BLaER1 treated with 17β-estradiol and CSF1 and Interleukin-3, amounts not matched to agents 10 nM and 100 nM (cell line): Measurements from ENCODE around the gene PAK2.

Source experiments
- H3K27ac ChIP-seq, 11 experiments: shearing (Covaris generic); formaldehyde crosslinking; 2 replicates each; pipeline ENCODE4 v1.8.1; 2022
- H3K27me3 ChIP-seq, 11 experiments: shearing (Covaris generic); formaldehyde crosslinking; 2 replicates each; pipeline ENCODE4 v1.8.1; 2022
- H3K36me3 ChIP-seq, 11 experiments: shearing (Covaris generic); formaldehyde crosslinking; 2 replicates each; pipeline ENCODE4 v1.8.1; 2022
- H3K4me1 ChIP-seq, 10 experiments: shearing (Covaris generic); formaldehyde crosslinking; 2 replicates each; pipeline ENCODE4 v1.8.1; 2022
- H3K4me2 ChIP-seq, 11 experiments: shearing (Covaris generic); formaldehyde crosslinking; 2 replicates each; pipeline ENCODE4 v1.8.1; 2022
- H3K4me3 ChIP-seq, 10 experiments: shearing (Covaris generic); formaldehyde crosslinking; 2 replicates each; pipeline ENCODE4 v1.8.1; 2022
- H3K9ac ChIP-seq, 11 experiments: shearing (Covaris generic); formaldehyde crosslinking; 2 replicates each; pipeline ENCODE4 v1.8.1; 2022
- H3K9me3 ChIP-seq, 11 experiments: shearing (Covaris generic); formaldehyde crosslinking; replicated peaks in 1 of 11; 2 replicates each; pipeline ENCODE4 v1.8.1; 2022
- H4K20me1 ChIP-seq, 11 experiments: shearing (Covaris generic); formaldehyde crosslinking; 2 replicates each; pipeline ENCODE4 v1.8.1; 2022
- Cebpa-rat ChIP-seq, 11 experiments: shearing (Covaris generic); IDR thresholded peaks; 2 replicates each; pipeline ENCODE4 v1.8.1; 2022

PAK2 gene

DNA sequence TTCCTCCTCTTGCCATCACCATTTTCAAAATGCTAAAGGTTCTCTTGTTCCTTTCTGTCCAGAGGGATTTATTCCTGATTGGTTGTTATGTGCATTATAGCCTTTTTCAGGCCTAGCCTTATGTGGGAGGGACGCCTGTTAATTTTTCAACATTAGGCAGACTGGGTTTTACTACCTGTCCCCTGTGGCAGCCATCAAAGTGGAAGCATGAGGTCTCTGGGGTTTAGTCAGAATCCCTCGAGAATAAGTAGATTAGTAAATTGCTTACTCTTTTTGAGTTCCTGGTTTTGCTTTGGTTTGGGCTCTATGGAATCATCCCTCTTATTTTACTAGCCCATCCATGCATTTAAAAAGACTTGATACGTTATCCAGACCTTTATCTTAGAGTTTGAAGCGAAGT is 32.4 kb downstream of the PAK2 start:
- H3K4me3 ChIP-seq = no peak overlapping the region
- TF ChIP-seq Cebpa-rat (IDR thresholded peaks at IDR 0.05) = no peak
- H3K27me3 ChIP-seq = no peaks in the 10 kb centered on the region
- peaks cover 85 to 100% (median 100%) of the 10 kb centered on the region in 11 experiments for H4K20me1 ChIP-seq
- H3K4me1 ChIP-seq = peaks cover 35 to 74% (median 40%) of the 10 kb centered on the region in 10 experiments
- H3K9ac ChIP-seq = 0 out of 22 replicates have a peak overlapping the region, but pooled peaks of 1 of the 11 experiments have one; percentile 30
- H3K36me3 ChIP-seq = peaks cover 45 to 83% (median 60%) of the 10 kb centered on the region in 11 experiments
- H3K4me2 ChIP-seq = peak overlapping the region; percentile 16 to 81 (median 33); a peak in 21 of 22 replicates
- 0 out of 22 replicates have a peak overlapping the region, but pooled peaks of 1 of the 11 experiments have one; percentile 5 for H3K27ac ChIP-seq
- peaks cover 0 to 44% (median 27%) of the 10 kb centered on the region in 11 experiments; a peak in 16 of 22 replicates for H3K9me3 ChIP-seq

DNA sequence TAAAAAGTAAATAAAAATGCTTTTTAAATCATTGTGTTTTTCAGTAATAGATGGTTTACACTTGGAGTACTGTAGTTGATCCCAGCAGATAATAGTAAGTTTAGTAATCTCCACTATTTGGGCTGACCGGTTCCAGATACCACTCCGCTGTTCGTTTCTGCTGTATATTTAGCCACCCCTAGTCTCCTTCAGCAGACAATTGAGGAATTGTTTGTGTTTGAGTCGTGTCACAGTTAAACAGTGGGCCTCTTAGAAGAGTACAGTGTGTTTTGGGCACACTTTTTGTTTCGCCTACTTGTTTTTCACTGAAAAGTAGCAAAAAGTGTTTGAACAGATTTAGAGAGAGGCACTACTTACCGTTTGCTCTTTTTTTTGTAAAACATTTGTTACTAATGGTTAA is 33.2 kb downstream of the PAK2 start:
- H3K9me3 ChIP-seq = peaks cover 0 to 51% (median 34%) of the 10 kb centered on the region in 11 experiments; a peak in 18 of 22 replicates
- H3K4me3 ChIP-seq = no peak overlapping the region
- peaks cover 77 to 100% (median 100%) of the 10 kb centered on the region in 11 experiments for H4K20me1 ChIP-seq
- TF ChIP-seq Cebpa-rat (IDR thresholded peaks at IDR 0.05) = no peak
- H3K4me2 ChIP-seq = peak overlapping the region in 8 of 11 experiments; percentile 20 to 81 (median 42); a peak in 9 of 22 replicates
- no peaks in the 10 kb centered on the region for H3K27me3 ChIP-seq
- H3K9ac ChIP-seq = 0 out of 22 replicates have a peak overlapping the region, but pooled peaks of 1 of the 11 experiments have one; percentile 17
- H3K36me3 ChIP-seq = peaks cover 46 to 83% (median 60%) of the 10 kb centered on the region in 11 experiments
- peak overlapping the region in 2 of 11 experiments; percentile 23 to 45; a peak in 4 of 22 replicates for H3K27ac ChIP-seq
- H3K4me1 ChIP-seq = peaks cover 35 to 74% (median 40%) of the 10 kb centered on the region in 10 experiments

DNA sequence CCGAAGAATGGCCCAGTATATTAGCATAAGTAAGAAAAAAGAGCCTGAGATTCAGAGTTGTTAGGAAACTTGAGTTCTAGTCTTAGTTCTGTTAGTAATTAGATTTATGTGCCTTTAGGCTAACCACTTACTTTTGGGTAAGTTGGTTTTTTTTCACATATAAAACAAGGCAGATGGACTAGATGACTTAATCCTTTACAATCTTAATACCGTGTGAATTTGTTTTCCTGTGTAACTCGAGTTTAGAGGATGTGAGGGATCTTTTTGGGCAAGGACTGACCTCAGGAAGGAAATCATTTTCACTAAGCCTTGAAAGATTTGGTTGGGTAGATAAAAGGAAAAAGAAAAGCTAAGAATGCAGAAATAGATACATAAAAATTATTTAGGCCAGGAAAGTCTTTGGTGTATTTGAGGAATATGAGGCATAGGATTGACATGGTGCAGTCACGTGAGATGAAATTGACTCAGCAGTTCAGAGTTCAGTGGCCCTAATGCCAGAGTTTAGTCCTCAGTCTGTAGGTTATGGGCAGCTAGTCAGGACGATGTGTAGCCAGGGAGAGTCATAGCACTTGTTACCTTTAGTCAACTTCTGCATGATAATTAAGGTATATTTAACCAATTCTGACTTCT is 34.6 kb downstream of the PAK2 start:
- peak overlapping the region in 7 of 11 experiments; percentile 1 to 45 (median 19); a peak in 7 of 22 replicates for H3K27ac ChIP-seq
- peak overlapping the region; percentile 33 to 81 (median 58) for H3K4me2 ChIP-seq
- peaks cover 35 to 74% (median 40%) of the 10 kb centered on the region in 10 experiments for H3K4me1 ChIP-seq
- no peaks in the 10 kb centered on the region for H3K27me3 ChIP-seq
- TF ChIP-seq Cebpa-rat (IDR thresholded peaks at IDR 0.05) = no peak
- peaks cover 74 to 100% (median 100%) of the 10 kb centered on the region in 11 experiments for H4K20me1 ChIP-seq
- H3K9ac ChIP-seq = peak overlapping the region in 3 of 11 experiments; percentile 26 to 48 (median 40); a peak in 3 of 22 replicates
- H3K36me3 ChIP-seq = peaks cover 46 to 83% (median 60%) of the 10 kb centered on the region in 11 experiments
- peaks cover 0 to 55% (median 41%) of the 10 kb centered on the region in 11 experiments; a peak in 19 of 22 replicates for H3K9me3 ChIP-seq
- H3K4me3 ChIP-seq = no peak overlapping the region

DNA sequence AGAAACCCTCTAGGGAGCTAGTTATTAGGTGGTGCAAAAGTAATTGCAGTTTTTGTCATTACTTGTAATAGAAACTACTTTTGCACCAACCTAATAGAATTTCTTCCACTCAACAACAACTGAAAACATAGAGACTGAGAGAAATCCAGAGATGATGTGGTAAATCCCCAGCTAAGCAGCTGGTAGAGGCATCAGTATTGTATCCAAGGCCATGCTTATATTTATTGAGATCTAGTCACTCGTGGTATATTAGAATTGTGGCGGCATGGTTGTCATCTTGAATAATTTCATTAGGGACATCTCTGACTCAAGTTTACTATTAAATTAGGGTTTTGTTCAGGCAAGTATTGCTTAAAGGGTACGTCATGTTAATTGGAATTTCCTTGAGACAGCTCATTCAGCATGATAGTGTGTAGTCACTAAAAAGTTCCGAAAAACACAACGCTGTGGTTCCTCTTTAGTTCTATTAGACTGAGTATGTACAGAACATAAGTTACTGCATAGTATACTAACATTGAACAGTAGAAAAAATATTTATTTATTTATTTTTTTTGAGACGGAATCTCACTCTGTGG is 35.3 kb downstream of the PAK2 start:
- peak overlapping the region in 5 of 11 experiments; percentile 1 to 45 (median 19); a peak in 4 of 22 replicates for H3K27ac ChIP-seq
- H3K27me3 ChIP-seq = no peaks in the 10 kb centered on the region
- H3K9ac ChIP-seq = no peak overlapping the region
- H3K4me2 ChIP-seq = peak overlapping the region; percentile 33 to 81 (median 58); a peak in 17 of 22 replicates
- no peak overlapping the region for H3K4me3 ChIP-seq
- peaks cover 74 to 100% (median 100%) of the 10 kb centered on the region in 11 experiments for H4K20me1 ChIP-seq
- peaks cover 6 to 60% (median 45%) of the 10 kb centered on the region in 11 experiments; a peak in 21 of 22 replicates for H3K9me3 ChIP-seq
- peaks cover 48 to 83% (median 60%) of the 10 kb centered on the region in 11 experiments for H3K36me3 ChIP-seq
- peaks cover 35 to 70% (median 40%) of the 10 kb centered on the region in 10 experiments for H3K4me1 ChIP-seq
- TF ChIP-seq Cebpa-rat (IDR thresholded peaks at IDR 0.05) = no peak

DNA sequence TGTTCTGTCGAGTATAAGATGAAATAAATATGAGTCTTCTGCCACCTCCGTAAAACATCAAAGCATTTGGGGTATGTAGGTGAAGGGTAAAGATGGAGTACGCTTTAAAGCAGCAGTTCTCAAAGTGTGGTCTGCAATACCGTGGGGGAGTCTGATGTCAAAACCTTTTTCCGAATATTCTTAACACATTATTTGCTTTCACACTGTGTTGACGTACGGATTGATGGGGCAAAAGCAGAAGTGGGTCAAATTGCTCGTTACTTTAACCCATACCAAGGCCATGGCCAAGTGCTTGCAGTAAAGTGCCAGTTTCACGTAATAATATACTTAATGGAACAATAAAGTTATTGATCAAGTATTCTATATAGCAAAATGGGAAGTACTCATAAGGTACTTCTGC is 36.3 kb downstream of the PAK2 start:
- no peak for TF ChIP-seq Cebpa-rat (IDR thresholded peaks at IDR 0.05)
- H3K9me3 ChIP-seq = peaks cover 10 to 61% (median 52%) of the 10 kb centered on the region in 11 experiments; a peak in 21 of 22 replicates
- no peak overlapping the region for H3K4me3 ChIP-seq
- H3K36me3 ChIP-seq = peaks cover 50 to 83% (median 63%) of the 10 kb centered on the region in 11 experiments
- H3K27me3 ChIP-seq = no peaks in the 10 kb centered on the region
- H3K27ac ChIP-seq = no peak overlapping the region
- H3K4me2 ChIP-seq = 0 out of 22 replicates have a peak overlapping the region, but pooled peaks of 1 of the 11 experiments have one; percentile 21
- peaks cover 35 to 60% (median 39%) of the 10 kb centered on the region in 10 experiments for H3K4me1 ChIP-seq
- H3K9ac ChIP-seq = no peak overlapping the region
- peaks cover 76 to 100% (median 100%) of the 10 kb centered on the region in 11 experiments for H4K20me1 ChIP-seq

DNA sequence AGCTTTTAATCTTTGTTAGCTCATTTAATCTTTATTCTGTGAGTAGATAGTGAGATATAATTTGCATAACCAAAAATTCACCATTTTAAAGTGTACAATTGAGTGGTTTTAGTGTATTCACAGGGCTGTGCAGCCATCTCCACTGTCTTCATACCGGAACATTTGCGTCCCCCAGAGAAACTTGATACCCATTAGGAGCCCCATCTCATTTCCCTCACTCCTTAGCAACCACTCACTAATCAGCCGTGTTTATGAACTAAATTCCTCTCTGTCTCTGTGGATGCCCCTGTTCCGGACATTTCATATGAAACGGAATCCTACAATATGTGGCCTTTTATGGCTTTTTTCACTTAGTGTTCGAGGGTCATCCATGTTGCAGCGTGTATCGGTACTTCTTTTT is 38.2 kb downstream of the PAK2 start:
- H3K27ac ChIP-seq = no peak overlapping the region
- no peak for TF ChIP-seq Cebpa-rat (IDR thresholded peaks at IDR 0.05)
- H3K9ac ChIP-seq = no peak overlapping the region
- H3K27me3 ChIP-seq = no peaks in the 10 kb centered on the region
- peaks cover 69 to 86% (median 76%) of the 10 kb centered on the region in 11 experiments for H3K36me3 ChIP-seq
- no peak overlapping the region for H3K4me2 ChIP-seq
- peaks cover 20 to 41% (median 22%) of the 10 kb centered on the region in 10 experiments for H3K4me1 ChIP-seq
- peaks cover 10 to 78% (median 62%) of the 10 kb centered on the region in 11 experiments; a peak in 21 of 22 replicates for H3K9me3 ChIP-seq
- H4K20me1 ChIP-seq = peaks cover 64 to 100% (median 100%) of the 10 kb centered on the region in 11 experiments
- no peak overlapping the region for H3K4me3 ChIP-seq

DNA sequence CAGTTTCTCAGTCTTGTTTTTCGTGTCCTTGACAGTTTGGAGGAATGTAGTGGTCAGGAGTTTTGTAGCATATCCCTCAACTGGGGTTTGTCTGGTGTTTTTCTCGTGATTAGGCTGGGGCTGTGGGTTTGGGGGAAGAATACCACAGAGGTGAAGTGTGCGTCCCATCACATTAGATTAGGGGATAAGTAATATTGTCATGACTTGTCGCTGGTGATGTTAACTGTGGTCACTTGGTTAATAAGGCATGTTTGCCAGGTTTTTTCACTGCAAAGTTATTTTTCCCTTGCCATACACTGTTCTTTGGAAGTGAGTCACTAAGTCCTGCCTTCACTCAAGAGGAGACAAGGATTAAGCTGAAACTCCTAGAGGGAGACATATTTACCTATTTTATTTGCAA is 39.1 kb downstream of the PAK2 start:
- H3K9ac ChIP-seq = no peak overlapping the region
- TF ChIP-seq Cebpa-rat (IDR thresholded peaks at IDR 0.05) = no peak
- H3K27ac ChIP-seq = no peak overlapping the region
- peaks cover 11 to 31% (median 13%) of the 10 kb centered on the region in 10 experiments for H3K4me1 ChIP-seq
- H3K36me3 ChIP-seq = peaks cover 78 to 92% (median 84%) of the 10 kb centered on the region in 11 experiments
- H3K27me3 ChIP-seq = no peaks in the 10 kb centered on the region
- H3K9me3 ChIP-seq = peaks cover 10 to 87% (median 71%) of the 10 kb centered on the region in 11 experiments; a peak in 21 of 22 replicates
- no peak overlapping the region for H3K4me3 ChIP-seq
- peaks cover 56 to 100% (median 93%) of the 10 kb centered on the region in 11 experiments for H4K20me1 ChIP-seq
- H3K4me2 ChIP-seq = no peak overlapping the region

DNA sequence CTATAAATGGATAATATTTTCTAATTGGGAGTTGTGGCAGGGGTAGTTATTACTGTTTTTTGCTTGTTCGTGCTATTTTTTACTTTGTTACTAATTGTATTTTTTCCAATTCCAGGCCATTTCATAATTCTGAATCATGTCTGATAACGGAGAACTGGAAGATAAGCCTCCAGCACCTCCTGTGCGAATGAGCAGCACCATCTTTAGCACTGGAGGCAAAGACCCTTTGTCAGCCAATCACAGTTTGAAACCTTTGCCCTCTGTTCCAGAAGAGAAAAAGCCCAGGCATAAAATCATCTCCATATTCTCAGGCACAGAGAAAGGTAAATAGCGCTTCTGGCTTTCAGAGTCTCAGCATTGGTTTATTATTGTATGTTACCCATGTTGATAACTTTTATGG is 42.9 kb downstream of the PAK2 start:
- TF ChIP-seq Cebpa-rat (IDR thresholded peaks at IDR 0.05) = no peak
- H3K36me3 ChIP-seq = peaks cover 90 to 95% (median 93%) of the 10 kb centered on the region in 11 experiments

More for the DNA sequence above, 42.9 kb downstream of the PAK2 start:
- Histone ChIP-seq H3K9ac (no peak overlapping the region), H3K4me3 (no peak overlapping the region), H4K20me1 (peaks cover 37 to 93% (median 80%) of the 10 kb centered on the region in 11 experiments; a peak in 20 of 22 replicates), H3K4me2 (no peak overlapping the region), H3K27ac (no peak overlapping the region), H3K27me3 (no peaks in the 10 kb centered on the region), H3K4me1 (0 out of 20 replicates have a peak, but pooled peaks cover 0 to under 1% (median 0%) of the 10 kb centered on the region in 10 experiments), H3K9me3 (peaks cover 10 to 91% (median 81%) of the 10 kb centered on the region in 11 experiments; a peak in 21 of 22 replicates)
